HG03378 (cell line): ENCODE measurements around the gene TMEM130.
"Not testable (repeated sequence)": the region's sequence is repeated elsewhere in the genome, so short reads cannot be mapped to it uniquely, and the experiment has no call there.

ENCODE experiments used
- ATAC-seq: cut with Tn5 transposase; IDR thresholded peaks from one replicate; pipeline ENCODE4 v1.9.1; 2021; ENCODE audit warnings: mild to moderate bottlenecking, moderate library complexity; ENCODE audit not compliant: unreplicated experiment

The TMEM130 gene

GRCh38 chr7:98842552-98842951 is 27.3 kb downstream of the TMEM130 start:
- ATAC-seq = not testable (repeated sequence)

- no peak for ATAC-seq
Measured at GRCh38 chr7:98841179-98841997, 28.4 kb downstream of the TMEM130 start.

GRCh38 chr7:98840722-98841121 is 29.1 kb downstream of the TMEM130 start:
- ATAC-seq = no peak

GRCh38 chr7:98840096-98840495 is 29.7 kb downstream of the TMEM130 start:
- no peak for ATAC-seq

- no peak for ATAC-seq
Measured at GRCh38 chr7:98837630-98837972, 32.2 kb downstream of the TMEM130 start.

- no peak for ATAC-seq
Measured at GRCh38 chr7:98836811-98837629, 32.8 kb downstream of the TMEM130 start.

- ATAC-seq = no peak
Measured at GRCh38 chr7:98834949-98835348, 34.9 kb downstream of the TMEM130 start.

- ATAC-seq = no peak
Measured at GRCh38 chr7:98833022-98833421, 36.8 kb downstream of the TMEM130 start.

- no peak for ATAC-seq
Measured at GRCh38 chr7:98831641-98832221, 38.1 kb downstream of the TMEM130 start.

- ATAC-seq = no peak
Measured at GRCh38 chr7:98830972-98831548, 38.8 kb downstream of the TMEM130 start.

- ATAC-seq = no peak
Measured at GRCh38 chr7:98828368-98828767, 41.4 kb downstream of the TMEM130 start.

- ATAC-seq = no peak
Measured at GRCh38 chr7:98827258-98827657, 42.6 kb downstream of the TMEM130 start.

- no peak for ATAC-seq
Measured at GRCh38 chr7:98826811-98827231, 43.0 kb downstream of the TMEM130 start.

GRCh38 chr7:98826387-98826786 is 43.4 kb downstream of the TMEM130 start:
- ATAC-seq = no peak

- ATAC-seq = no peak
Measured at GRCh38 chr7:98823226-98823625, 46.6 kb downstream of the TMEM130 start.

- ATAC-seq = no peak
Measured at GRCh38 chr7:98821348-98821747, 48.5 kb downstream of the TMEM130 start.

- ATAC-seq = no peak
Measured at GRCh38 chr7:98816967-98817710, 52.7 kb downstream of the TMEM130 start.

GRCh38 chr7:98816241-98816640 is 53.6 kb downstream of the TMEM130 start:
- no peak for ATAC-seq

- no peak for ATAC-seq
Measured at GRCh38 chr7:98815313-98815712, 54.5 kb downstream of the TMEM130 start.

- no peak for ATAC-seq
Measured at GRCh38 chr7:98811299-98811698, 58.5 kb downstream of the TMEM130 start.
